Gastrocnemius medialis (tissue), 4 donors: ENCODE results near the gene SNX6.

Experiments
- POLR2A ChIP-seq, 2 donors: fragments of 450-650 bp; IDR thresholded peaks; one replicate each; pipeline ENCODE4 v1.6.1; 2017; ENCODE audit warnings: antibody characterized with exemption in 2 of 2, mild to moderate bottlenecking in 2 of 2, moderate library complexity in 2 of 2
- TF ChIP-seq, protein P1 (sequence below), 5 experiments: fragments of 450-650 bp in 3 of 5; fragments of 200-600 bp in 2 of 5; sonication (generic) in 2 of 5; IDR thresholded peaks in 4 of 5; conservative IDR thresholded peaks in 1 of 5; 1 replicate in 4 of 5; 2 replicates in 1 of 5; pipeline ENCODE4 v1.5.1; 2016 to 2019; ENCODE audit warnings: antibody characterized with exemption in 5 of 5, mild to moderate bottlenecking in 3 of 5, moderate library complexity in 3 of 5

- TF ChIP-seq, protein P1, sequence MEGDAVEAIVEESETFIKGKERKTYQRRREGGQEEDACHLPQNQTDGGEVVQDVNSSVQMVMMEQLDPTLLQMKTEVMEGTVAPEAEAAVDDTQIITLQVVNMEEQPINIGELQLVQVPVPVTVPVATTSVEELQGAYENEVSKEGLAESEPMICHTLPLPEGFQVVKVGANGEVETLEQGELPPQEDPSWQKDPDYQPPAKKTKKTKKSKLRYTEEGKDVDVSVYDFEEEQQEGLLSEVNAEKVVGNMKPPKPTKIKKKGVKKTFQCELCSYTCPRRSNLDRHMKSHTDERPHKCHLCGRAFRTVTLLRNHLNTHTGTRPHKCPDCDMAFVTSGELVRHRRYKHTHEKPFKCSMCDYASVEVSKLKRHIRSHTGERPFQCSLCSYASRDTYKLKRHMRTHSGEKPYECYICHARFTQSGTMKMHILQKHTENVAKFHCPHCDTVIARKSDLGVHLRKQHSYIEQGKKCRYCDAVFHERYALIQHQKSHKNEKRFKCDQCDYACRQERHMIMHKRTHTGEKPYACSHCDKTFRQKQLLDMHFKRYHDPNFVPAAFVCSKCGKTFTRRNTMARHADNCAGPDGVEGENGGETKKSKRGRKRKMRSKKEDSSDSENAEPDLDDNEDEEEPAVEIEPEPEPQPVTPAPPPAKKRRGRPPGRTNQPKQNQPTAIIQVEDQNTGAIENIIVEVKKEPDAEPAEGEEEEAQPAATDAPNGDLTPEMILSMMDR (IDR thresholded peaks at IDR 0.05 in 4 of 5, conservative IDR thresholded peaks at IDR 0.05 in 1 of 5) = no peak
- no peak for TF ChIP-seq POLR2A (IDR thresholded peaks at IDR 0.05)
These were observed 3.8 kb upstream of the SNX6 start for GRCh38 chr14:34633742-34634141.
